Islet of Langerhans (tissue), 1 donor: ENCODE data around the gene FBP2.

ENCODE experiments used
- FAIRE-seq: peaks from one replicate; lab custom pipeline; 2011; peaks lifted over from hg19 to GRCh38; lab: Jason Lieb, UNC

Gene FBP2

GRCh38 chr9:94593459-94594345 lies at the start of gene FBP2:
TSS of gene FBP2 (minus strand) at chr9:94593824. CDS start at chr9:94593726, 98 bp downstream.
- FAIRE-seq, result no peak

GRCh38 chr9:94643176-94643575 lies 49.6 kb upstream of the FBP2 start:
- FAIRE-seq, result no peak

- FAIRE-seq, result no peak
Observed at GRCh38 chr9:94642501-94642900, 48.9 kb upstream of the FBP2 start.

- no peak for FAIRE-seq
Observed at GRCh38 chr9:94639999-94640376, 46.4 kb upstream of the FBP2 start.

GRCh38 chr9:94639061-94639998 lies 45.7 kb upstream of the FBP2 start, which contains the start of gene FBP1:
TSS of gene FBP1 (minus strand) at chr9:94639518. CDS start at chr9:94639310, 208 bp downstream.
- no peak for FAIRE-seq

- FAIRE-seq, result no peak
Observed at GRCh38 chr9:94638335-94639060, 44.9 kb upstream of the FBP2 start.

GRCh38 chr9:94632737-94633136 lies 39.1 kb upstream of the FBP2 start:
- FAIRE-seq, result no peak

- no peak for FAIRE-seq
Observed at GRCh38 chr9:94631599-94631998, 38.0 kb upstream of the FBP2 start.

GRCh38 chr9:94630833-94631232 lies 37.2 kb upstream of the FBP2 start:
- no peak for FAIRE-seq

GRCh38 chr9:94630281-94630680 lies 36.7 kb upstream of the FBP2 start:
- no peak for FAIRE-seq

- FAIRE-seq, result no peak
Observed at GRCh38 chr9:94627287-94627686, 33.7 kb upstream of the FBP2 start.

GRCh38 chr9:94625835-94626234 lies 32.2 kb upstream of the FBP2 start:
- no peak for FAIRE-seq

GRCh38 chr9:94624629-94625028 lies 31.0 kb upstream of the FBP2 start:
- FAIRE-seq, result no peak

- FAIRE-seq, result no peak
Observed at GRCh38 chr9:94623253-94623652, 29.6 kb upstream of the FBP2 start.

- no peak for FAIRE-seq
Observed at GRCh38 chr9:94622087-94622800, 28.6 kb upstream of the FBP2 start.

- FAIRE-seq, result no peak
Observed at GRCh38 chr9:94619026-94619425, 25.4 kb upstream of the FBP2 start.

- no peak for FAIRE-seq
Observed at GRCh38 chr9:94613003-94613402, 19.4 kb upstream of the FBP2 start.

- FAIRE-seq, result no peak
Observed at GRCh38 chr9:94612071-94612470, 18.4 kb upstream of the FBP2 start.

- no peak for FAIRE-seq
Observed at GRCh38 chr9:94611638-94612068, 18.0 kb upstream of the FBP2 start.

GRCh38 chr9:94610181-94610606 lies 16.6 kb upstream of the FBP2 start:
- no peak for FAIRE-seq

GRCh38 chr9:94607423-94607691 lies 13.7 kb upstream of the FBP2 start:
- FAIRE-seq, result no peak
